Fibroblast of skin of scalp (primary cell): ENCODE data around the gene SGCD.
"Not testable (repeated sequence)": the region's sequence is repeated elsewhere in the genome, so short reads cannot be mapped to it uniquely, and the experiment has no call there.

Source experiments
- DNase-seq: peaks from one replicate; pipeline ENCODE4 v3.0.0-alpha.2; 2013

SGCD gene

DNA sequence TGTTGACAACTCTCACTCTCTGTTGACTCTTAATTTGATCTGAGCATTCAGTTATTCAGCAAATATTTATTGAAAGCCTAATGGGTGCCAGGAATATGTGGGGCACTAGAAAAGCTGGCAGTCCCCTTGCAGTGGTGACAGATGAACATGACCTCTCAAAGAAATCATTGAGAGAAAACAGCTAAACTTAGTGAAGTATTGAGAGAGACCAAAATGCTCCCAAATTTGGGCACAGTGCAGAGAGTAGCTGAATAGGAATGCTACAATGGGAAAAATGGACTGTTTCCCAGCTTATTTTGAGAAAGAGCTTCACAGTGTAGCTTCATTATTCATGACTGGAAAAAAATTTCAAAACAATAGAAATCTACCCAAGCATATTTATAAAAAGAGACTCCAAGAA lies 257.9 kb downstream of the SGCD start:
- peak; percentile 38 for DNase-seq

DNA sequence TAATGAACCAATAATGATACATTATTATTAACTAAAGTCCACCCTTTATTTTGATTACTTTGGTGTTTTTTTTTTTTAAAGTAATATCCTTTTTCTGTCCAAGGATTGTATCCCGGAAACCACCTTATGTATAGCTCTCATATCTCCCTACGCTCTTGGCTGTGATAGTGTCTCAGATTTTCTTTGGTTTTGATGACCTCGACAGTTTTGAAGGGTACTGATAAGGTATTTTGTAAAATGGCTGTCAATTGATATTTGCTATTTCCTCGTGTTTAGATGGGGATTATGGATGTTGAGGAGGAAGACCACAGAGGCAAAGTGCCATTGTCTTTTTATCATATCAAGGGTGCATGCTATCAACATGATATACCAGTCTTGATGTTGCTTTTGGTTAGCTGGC lies 259.0 kb downstream of the SGCD start:
- no peak for DNase-seq

DNA sequence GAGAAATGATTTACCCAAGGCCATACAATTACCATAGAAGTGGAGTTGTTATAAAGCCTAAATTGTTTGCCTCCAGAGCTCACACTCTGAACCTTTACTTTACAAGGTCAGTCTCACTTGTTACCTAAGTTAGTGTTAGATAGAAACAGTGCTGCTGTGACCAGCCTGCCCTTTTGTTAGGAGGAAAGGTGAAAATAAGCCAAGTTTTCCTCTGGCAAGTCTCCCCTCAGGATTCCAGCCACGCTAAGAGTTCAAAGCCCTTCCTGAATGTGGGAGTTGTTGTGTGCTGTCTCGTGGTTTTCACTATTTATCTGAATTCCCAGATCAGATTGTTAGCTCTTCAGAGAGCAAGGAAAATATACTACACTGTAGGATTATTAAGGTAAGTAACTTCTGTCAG lies 260.0 kb downstream of the SGCD start:
- DNase-seq = no peak

DNA sequence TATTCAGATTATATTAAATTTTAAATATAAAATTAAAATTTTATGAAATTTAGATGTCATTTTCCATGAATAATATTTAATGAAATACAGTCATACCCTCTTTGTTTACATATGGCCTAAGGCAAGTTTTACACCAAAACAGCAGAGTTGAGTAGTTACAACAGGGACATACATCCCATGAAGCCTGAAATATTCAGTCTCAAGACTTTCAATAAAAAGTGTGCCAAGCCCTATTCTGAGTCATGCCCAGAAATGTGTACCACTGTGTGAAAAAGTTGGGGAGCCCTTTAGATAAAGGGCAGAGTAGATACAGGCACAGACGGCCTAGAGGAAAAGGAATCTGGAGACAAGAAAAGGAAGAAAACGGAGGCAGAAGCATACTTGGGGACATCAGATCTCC lies 261.3 kb downstream of the SGCD start:
- DNase-seq = peak; percentile 11

DNA sequence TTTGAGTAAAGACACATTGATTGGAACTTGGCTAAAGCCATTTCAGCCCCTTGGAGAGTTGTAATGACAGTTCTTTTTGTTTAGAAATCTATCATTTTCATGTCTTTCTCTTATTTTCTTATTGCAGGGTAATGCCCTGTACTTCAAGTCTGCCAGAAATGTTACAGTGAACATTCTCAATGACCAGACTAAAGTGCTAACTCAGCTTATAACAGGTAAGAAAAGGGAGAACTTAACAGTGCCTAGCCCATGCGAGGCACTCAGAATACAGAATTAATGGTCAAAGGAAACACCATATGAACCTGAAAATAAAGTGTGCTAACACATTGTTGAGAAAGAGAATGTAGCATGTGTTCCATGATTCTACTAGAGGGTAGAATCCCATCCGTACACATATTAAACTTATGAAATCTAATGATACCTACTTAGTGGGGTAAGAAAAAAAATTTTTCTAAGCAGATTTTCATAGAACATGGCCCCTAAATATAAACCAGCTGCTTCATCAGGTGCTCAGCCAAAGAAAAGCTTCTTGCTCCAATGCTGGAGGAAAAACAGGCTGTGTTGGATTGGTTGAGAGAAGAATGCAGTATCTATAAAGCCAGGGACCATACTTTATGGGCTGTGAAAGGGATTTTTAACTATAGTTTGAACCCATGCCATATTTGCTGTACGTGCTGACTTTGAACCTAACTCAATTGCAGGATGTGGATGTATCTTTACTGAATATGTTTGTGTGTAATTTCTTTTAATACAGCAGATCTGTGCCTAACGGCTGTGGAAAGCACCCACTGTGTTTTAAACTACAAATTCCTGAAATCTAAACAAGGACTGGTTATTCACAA lies 262.4 kb downstream of the SGCD start:
- DNase-seq = no peak

DNA sequence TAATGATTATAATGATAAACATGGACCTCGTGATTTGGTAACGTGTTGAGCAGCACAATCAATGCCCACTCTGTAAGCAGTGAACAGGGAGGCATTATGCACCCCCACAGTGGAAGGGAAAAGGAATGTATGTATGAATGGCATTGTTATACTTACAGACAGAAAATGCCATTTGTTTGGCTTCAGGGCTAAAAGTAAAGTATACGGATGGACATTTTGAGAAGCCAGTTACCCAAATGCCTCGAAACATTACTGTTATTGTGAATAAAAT lies 262.9 kb downstream of the SGCD start:
- DNase-seq = no peak

DNA sequence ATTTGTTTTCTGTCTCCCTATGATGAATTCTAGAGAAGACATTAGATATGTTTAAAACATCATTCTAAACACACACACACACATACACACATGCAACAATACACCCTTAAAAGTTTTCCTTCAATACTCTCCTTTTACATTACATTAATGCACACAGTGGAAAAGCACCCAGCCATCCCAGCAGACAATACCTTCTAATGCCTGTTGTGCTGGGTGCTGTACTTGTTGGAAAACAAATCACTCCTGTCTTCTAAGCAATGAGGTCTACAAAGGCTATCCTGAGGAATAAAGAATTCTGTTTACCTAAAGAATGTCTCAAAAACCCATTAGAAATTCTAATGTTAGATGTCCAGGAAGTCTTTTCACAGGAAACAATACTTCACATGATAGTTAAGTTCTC lies 264.0 kb downstream of the SGCD start:
- DNase-seq = no peak

DNA sequence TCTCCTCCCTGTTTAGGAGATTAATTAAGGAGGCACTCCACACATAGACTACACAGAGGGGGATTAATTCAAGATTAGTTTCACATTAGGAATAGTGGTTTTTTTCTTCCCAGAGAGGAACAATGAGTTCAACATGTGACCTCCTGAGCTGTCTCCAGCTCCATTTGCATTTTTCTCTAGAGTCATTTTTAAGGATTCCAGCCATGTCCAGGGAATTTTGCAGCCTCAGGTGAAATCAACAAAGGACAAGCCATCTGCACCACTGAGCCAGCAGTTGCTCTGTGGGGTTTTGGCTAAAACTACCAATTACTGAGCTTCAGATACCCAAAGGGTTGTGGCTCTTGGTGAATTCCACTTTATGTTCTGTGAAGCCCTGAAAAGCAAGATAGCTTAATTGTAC lies 264.7 kb downstream of the SGCD start:
- no peak for DNase-seq

DNA sequence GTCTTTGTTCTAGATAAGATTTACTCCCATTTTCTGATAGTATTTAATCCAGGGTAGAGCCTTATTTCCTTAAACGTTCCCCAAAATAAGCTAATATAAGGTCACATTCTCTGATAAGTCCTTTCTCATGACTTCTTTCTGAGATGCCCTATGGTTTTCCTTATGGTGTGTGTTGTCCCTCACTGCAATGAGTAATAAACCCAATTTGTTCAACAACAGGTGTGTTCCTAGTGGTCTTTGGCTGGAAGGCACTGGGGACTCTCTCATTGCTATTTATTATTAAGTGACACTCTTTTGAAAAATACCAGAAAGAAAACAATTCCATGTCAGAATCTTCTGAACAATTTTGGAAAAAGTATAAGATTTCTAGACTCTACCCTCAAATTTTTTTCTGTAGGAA lies 266.6 kb downstream of the SGCD start:
- DNase-seq = no peak

DNA sequence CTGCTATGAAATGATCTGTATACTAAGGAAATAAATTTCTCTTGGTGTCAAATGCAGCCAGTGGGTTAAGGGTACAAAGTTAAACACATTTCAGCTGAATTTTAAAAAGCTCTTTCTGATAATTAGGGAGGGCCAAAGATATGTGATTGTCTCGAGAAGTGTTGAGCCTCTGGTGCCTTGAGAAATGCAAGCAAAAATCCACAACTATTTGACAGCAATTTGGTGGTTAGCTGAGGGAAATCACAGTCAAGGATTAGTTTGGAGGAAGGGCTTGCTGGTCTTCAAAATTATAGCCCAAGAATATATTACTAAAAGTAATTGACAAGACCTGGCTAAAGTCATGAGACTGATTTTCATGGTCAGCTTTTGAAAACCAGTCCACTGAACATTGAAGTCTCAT lies 267.4 kb downstream of the SGCD start:
- peak; percentile 46 for DNase-seq

DNA sequence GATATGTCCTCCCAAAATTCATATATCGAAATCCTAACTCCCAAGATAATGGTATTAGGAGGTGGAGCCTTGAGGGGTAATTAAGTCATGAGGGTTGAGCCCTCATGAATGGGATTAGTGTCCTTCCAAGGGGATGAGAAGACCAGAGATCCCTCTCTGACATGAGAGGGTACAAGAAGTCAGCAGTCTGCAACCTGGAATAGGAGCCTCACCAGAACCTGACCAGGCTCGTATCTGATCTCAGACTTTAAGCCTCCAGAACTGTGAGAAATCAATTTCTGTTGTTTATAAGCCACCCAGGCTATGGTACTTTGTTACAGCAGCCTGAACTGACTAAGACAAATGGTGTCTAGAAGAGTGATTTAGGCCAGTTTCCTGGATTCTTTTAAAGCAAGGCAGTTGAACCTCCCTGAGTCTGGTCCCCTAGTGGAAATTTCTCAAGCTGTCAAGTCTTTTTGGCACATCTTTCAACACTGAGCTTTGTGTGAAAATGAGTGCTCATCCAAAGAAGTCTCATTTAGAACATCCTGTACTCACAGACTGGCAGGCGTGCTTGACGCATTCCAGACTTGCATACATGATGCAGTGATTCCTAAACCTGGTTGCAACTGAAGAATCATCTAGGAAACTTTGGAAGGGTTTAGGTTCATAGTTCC lies 268.3 kb downstream of the SGCD start:
- peak; percentile 34 for DNase-seq

DNA sequence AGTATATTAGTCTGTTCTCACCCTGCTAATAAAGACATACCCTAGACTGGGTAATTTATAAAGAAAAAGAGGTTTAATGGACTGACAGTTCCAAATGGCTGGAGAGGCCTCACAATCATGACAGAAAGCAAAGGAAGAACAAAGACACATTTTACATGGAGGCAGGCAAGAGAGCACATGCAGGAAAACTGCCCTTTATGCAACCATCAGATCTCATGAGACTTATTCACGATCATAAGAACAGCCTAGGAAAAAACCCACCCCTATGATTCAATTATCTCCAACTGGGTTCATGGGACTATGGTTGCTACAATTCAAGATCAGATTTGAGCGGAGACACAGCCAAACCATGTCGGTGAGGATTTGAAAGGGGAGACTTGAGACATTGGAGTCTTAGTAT lies 270.3 kb downstream of the SGCD start:
- no peak for DNase-seq

DNA sequence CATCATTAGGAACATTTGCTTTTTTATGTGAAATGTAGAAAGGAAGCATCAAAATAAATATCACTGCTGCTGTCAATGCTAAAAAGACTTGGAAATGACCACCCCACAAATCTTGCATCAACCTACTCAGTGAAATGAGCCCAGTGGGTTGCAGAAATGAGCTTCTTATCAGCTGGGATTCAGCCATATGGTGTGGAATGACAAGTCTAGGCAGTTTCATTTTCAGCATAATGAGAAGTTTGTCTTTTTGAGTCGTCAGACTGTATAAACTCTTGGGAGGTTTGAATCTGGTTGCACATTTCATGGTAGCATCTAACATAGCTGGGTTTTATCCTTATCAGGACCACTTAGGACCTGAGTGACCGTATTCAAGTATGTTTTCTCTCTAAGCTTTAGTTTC lies 272.0 kb downstream of the SGCD start:
- no peak for DNase-seq

DNA sequence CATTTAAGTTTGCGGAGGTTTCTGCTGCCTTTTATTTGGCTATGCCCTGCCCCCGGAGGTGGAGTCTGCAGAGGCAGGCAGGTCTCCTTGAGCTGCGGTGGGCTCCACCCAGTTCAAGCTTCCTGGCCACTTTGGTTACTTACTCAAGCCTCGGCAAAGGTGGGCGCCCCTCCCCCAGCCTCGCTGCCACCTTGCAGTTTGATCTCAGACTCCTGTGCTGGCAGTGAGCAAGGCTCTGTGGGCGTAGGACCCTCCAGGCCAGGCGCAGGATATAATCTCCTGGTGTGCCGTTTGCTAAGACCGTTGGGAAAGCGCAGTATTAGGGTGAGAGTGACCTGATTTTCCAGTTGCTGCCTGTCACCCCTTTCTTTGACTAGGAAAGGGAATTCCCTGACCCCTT lies 283.6 kb downstream of the SGCD start:
- DNase-seq = not testable (repeated sequence)

DNA sequence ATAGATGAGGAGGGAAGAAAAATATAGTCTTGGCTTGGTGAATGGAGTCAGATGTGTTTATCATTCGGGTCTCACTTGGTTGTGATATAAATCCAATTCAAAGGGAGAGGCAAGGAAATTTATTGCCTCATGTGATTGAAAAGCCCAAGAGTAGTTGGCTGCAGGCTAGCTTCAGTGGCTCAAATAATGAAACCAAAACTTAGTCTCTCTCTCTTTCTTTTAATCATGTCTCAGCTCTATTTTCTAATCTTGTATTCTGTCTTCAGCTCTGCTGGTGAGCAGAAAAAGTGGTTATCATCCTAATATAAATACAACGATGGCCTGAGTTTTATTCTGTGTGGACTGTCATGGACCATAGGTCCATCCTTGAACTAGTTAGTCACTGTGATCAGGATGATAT lies 288.9 kb downstream of the SGCD start:
- DNase-seq = no peak

DNA sequence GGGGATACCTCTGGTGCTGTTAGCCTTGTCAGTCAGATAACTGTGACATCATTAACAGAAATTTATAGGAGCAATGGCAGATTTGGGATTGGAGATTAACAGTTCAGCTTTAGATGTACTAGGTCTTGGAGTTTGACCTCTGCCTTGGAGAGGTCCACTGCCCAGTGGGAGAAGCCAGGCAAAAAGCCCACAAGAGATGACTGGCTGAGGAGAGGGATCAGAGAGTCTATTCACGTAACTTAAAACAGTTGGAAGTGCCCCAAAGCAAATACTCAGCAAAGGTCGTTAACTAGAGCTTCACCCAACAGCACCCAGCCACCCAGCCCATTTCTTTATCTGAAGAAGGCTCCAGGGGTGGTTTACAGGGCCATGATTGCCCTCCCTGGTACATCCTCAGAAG lies 290.5 kb downstream of the SGCD start:
- DNase-seq = no peak

DNA sequence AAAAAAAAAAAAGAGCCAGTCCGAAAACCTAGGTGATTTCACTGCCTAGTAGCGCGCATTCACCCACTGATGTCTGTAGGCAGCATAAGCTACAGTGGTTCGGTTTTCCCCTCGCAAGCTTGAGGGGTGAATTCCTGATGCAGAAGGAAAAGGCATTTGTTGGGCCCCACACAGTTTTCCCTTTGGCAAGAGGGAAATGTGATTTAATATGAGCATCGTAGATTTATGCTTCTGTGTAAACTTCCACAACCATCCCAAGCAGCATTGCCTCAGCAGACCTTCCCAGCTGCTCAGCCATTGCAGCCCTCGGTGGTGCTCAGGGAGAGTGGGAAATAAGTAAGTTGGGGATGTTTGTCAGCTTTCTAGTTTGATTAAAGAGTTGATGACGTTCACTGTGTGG lies 291.6 kb downstream of the SGCD start:
- no peak for DNase-seq

DNA sequence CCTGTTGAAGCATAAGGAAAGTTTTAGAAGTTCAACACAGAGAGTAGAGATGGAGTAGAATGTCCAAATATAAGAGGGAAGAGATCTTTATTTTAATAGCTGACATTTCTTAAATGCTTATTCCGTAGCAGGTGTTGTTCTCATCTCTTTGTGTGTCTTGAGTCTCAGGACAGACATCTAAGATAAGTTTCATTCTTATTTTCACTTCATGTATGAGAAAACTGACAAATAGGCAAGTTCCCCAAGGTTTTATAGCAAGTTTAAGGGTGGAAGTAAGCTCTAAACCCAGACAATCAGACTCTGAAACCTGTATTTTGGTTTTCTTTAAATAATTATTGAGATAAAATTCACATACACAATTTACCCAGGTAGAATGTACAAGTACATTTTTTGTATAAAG lies 294.8 kb downstream of the SGCD start:
- DNase-seq = no peak

DNA sequence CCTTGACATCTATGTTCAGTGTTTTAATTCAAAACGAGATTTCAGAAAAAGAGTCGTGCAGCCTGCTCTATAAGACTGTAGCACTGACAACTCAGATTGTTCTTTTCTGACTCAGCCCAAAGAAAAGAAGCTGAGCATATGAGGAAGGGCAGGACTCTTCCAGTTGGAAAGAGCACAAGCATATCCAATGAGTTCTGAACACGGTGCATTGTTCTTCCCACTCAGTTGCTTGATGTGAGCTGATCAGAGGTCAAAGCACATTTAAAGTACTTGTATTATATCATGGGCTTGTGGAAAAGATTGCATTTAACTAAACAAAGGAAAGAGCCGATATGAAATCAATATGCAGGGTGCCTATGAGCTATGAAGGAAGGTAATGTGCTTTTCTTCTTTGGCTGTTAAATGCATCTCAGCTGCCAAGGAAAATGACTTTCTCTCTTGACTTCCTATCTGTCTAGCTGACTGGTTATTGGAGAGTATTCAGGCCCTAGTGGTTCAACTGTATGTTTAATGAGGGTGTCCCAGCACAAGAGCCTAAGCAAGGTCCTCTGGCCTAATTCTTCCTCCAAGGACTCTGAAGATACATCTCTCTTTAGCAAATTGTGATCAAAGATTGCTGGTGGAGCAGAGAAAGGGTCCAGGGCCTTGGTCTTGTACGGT lies 296.5 kb downstream of the SGCD start:
- no peak for DNase-seq

DNA sequence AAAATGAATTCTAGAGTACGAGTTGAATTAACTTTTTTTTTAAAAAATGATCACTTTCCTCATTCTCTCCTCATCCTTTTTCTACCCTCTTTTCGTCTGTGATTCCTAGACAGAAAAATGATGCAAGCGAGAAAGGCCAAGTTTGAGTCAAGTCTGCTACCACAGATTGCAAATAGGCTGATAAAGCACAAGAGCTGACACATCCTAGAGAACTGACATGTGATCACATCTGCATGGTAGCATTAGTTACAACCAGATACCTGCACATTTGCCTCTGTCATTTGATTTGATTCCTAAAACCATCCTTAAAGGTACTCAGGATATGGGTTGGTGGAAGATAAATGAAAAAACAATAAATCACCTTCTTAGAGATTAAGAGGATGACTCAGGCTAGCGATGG lies 297.7 kb downstream of the SGCD start:
- no peak for DNase-seq

DNA sequence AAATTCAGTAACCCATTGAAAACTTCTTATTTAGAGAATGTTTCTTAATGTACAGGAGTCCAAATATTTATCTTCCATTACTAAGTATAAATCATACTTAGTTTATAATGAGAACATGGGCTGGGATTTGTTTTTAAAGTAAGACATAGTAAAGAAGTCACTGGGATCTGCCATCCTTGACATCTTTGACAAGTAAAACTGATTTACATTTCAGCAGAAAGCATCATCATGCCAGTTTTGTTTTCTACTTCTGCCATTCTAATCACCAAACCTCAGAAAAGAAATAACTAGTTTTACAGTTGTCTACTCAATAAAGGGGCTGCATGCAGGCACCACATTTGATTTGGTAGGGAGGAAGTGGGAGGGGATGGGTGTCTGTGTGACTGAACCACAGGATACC lies 301.5 kb downstream of the SGCD start:
- DNase-seq = no peak

DNA sequence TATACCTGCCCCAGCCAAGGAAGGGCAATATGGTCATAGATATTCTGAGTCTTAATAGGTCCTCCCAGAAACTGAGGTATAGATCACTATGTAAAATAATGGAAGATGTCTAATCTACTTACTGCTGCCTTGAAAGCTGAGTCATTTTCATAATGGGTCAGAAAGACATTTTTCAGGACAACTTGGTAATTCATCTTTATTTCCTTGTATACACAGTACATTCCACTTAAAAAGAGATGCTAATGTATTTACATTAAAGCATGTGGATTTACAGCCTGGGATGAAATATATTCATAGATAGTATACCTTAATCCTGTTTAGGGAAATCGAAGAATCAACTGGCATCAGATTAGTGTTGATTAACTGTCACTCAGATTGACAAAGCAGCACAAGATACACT lies 304.0 kb downstream of the SGCD start:
- no peak for DNase-seq

DNA sequence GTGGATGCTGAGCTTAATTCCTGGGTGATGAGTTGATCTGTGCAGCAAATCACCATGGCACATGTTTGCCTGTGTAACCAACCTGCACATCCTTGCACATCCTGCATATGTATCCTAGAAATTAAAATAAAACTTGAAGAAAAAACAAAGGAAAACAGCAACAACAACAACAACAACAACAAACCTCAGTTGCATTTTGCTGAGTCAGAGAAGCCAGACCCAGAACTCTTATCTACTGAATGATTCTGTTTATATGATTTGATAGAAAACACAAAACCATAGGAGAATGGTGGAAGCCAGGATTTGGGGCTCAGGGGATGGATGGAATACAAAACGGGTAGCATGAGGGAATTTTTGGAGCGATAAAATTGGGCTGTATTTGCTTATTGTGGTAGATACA lies 307.3 kb downstream of the SGCD start:
- DNase-seq = no peak

DNA sequence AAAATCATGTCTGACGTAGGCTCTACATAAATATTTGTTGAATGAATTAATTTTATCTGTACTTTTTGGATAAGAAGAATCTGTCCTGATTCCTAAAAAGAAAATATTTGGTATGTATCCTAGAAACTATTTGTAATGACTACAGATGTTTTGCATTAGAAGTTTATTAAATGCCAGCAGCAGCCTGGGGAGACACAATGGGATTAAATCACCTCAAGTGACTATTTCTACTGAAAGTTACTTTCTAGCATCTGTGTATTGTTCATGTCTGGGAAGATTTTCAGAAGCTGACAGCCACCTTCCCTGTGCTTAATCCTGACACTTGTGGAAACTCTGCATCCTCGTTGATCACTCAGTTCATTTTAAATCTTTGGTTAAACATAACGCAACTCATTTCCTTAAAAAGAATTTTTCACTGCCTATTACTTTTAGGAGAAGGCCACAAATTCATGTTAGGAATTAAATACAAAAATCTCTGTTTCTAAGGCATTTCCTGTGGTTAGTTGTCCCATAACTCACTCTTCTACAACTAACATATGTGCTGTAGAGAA lies 313.8 kb downstream of the SGCD start:
- peak; percentile 76 for DNase-seq
